GM18520 (cell line): ENCODE data around the gene TLR9.
"Not testable (repeated sequence)": the region's sequence is repeated elsewhere in the genome, so short reads cannot be mapped to it uniquely, and the experiment has no call there.

Source experiments
- ATAC-seq: cut with Tn5 transposase; IDR thresholded peaks from one replicate; pipeline ENCODE4 v1.9.1; 2021; ENCODE audit not compliant: unreplicated experiment

The TLR9 gene

DNA sequence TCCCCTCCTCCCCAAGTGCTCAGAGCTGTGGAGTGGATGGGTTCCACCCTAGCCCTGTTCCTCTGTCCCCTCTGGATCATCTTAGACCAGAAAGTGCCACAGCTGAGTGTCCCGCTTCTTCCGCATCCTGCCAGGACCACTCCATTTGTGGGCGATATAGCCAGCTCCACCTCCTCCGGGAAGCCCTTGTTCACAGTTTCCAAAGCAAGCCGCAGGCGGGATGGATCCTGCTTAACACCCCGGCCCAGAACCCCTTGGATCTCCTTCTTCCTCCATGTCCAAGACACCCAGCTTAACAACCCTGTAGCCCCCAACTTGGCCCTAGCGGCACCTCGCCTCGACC lies 28.0 kb downstream of the TLR9 start:
- ATAC-seq, result no peak

DNA sequence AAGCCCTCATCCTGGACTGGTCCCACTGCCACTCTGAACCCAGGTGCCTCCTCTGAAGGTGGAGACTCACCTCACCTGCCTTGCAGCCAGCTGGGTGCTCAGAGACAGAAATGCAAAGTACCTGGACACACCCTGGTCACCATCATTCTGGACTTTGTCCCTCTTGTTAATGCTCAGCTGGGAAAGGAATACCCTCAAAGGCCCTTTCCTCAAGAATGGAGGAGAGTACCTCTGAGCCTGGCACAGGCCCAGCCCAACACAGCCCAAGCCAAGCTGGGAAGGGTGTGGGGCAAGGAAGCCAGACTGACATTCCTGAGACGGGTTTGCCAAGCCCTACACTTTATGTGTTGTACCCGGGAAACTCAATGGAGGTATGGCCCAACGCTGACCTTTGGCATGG lies 28.5 kb downstream of the TLR9 start:
- no peak for ATAC-seq

DNA sequence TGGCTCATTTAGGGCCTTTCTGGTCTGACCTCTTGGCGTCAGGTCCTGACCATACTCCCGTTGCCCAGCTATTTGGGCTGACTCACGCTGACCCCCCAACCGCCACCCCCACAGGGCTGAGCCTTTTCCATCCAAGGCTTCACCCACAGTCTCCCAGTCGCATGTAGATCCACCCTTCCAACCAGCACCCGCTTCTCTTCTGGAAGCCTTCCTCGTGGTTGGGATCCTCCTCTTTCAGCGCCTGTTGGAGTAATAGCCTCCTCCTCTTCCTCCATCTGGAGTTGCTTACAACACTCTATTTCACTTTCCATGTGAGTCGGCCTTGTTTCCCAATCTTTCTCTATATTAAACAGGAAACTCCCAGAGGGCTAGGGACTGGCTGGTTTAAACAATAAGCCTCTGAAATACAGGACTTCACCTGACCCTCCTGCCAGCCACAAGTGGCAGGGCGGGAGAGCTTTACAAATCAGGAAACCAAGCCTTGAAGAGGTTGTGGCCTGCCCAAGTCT lies 29.6 kb downstream of the TLR9 start:
- no peak for ATAC-seq

- ATAC-seq, result no peak
Measured at GRCh38 chr3:52195291-52195597, 30.2 kb downstream of the TLR9 start.

- ATAC-seq, result no peak
Measured at GRCh38 chr3:52194485-52195290, 30.8 kb downstream of the TLR9 start.

GRCh38 chr3:52193065-52193464 lies 32.4 kb downstream of the TLR9 start:
- ATAC-seq, result no peak

- no peak for ATAC-seq
Measured at GRCh38 chr3:52191663-52192062, 33.8 kb downstream of the TLR9 start.

DNA sequence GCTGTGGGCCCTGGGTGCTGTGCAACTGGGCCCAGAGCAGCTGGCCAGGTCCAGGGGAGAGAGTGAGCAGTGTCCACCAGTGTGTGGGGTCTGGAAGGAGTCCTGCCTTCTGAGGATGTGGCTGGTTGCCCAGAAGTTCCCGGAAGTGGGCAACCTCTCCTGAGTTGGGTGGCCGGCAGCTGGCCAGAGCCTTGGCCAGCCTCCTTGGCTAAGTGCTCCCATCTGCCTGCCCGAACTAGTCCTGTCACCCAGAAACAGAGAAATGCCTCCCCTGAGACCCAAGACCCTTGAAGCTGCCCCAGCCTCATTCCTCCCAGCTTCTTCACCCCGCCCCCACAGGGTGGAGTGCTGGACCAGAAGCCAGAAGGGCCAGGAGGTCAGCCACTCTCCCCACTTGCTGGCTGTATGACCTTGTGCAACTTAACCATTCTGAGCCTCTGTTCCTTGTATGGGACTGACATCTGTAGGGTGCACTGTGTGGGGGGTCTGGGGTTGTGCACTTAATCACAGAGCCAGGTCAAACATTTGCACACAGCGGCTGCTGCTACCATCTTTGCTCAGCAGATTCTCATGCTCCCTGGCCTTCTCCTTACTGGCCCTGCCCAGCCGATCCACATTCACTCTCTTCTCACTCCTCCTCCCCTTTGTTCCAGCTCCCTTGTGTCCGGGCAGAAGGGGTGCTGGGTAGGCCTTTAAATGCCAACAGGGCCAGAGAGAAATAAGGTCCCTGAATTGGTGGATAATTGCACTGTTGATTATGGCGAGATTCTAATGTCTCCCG lies 35.0 kb downstream of the TLR9 start:
- no peak for ATAC-seq

GRCh38 chr3:52188556-52188955 lies 36.9 kb downstream of the TLR9 start:
- no peak for ATAC-seq

- no peak for ATAC-seq
Measured at GRCh38 chr3:52186729-52187128, 38.7 kb downstream of the TLR9 start.

GRCh38 chr3:52185837-52186236 lies 39.6 kb downstream of the TLR9 start:
- no peak for ATAC-seq

GRCh38 chr3:52185311-52185710 lies 40.1 kb downstream of the TLR9 start:
- no peak for ATAC-seq

DNA sequence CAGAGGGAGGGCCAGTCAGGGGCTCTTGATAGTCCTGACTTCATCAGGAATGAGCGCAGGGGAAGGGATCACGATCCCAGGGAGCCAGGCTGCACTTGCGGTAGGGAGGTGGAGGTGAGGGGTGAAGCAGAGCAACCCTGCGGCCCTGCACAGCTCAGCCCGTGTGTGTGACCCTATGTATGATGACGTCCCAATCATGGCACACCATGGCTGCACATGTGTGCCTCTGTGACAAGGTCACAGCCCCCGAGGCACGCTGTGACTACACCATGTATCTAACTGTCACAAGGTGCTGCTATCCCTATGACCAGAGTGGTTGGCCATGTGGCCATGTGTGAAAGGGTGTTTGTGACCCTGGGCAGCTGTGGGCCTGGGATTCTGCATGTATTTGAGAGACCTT lies 40.8 kb downstream of the TLR9 start:
- no peak for ATAC-seq

DNA sequence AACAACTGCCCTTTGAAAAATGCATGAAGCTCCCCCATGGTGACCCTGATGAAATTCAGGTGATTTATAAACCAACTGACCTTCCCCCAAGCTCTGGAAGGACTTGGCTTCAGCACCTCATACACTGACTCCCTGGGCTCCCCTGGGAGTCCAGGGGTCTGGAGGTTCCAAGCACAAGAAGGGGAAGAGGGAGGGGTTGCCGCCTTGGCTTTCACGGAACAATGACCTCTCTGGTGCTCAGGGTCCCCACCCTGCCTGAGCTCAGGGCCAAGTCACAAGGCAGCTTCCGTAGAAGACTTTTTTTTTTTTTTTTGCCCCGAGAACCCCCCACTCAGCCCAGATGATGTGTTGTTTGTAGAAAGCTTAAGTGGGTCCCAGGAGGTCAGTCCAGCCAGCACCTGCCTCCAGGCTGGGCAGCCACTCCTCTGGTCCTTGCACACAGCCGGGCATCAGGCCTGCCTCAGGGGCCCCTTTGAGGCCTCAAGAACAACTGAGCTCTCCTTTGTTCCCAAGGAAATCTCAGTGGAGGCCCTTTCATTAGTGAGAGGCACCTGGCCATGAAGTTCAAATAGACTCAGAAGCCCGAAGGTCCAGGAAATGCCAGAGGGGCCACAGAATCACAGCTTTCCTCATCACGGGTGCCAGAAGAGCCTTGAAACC lies 41.5 kb downstream of the TLR9 start:
- ATAC-seq, result no peak

DNA sequence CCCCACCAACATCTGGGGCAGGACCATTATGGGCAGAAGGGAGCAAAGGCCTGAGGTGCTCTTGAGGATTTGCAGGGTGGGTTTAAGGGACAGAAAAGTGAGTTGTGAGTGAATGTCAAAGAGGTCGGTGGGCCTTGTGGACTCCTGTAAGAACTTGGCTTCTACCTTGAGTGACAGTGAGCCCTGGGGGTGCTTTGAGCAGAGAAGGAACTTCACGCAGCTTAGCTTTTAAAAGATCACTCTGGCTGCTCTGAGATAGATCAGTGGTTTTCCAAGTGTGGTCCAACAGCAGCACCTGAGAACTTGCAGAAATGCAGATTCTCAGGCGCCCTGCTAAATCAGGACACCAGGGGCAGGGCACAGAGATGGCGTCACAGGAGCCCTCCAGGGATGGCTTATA lies 42.8 kb downstream of the TLR9 start:
- no peak for ATAC-seq

DNA sequence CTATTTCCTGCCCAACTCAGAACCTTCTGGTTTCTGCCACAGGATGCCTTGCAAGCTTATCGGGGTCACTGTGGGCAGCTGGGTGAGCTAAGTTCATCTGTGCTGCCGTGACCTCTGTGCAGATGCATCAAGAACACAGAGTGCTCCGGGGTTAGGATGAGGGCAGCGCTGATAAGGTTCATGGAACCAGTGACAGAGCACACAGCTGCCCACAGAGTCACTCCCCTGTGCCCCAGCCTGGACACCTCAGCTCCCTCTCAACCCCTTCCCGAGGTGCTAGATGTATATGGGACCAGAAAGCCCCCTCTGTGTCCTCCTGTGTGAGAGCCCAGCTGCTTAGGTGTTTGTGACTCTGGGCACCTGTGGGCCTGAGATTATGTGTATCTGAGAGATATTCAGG lies 43.2 kb downstream of the TLR9 start:
- no peak for ATAC-seq

DNA sequence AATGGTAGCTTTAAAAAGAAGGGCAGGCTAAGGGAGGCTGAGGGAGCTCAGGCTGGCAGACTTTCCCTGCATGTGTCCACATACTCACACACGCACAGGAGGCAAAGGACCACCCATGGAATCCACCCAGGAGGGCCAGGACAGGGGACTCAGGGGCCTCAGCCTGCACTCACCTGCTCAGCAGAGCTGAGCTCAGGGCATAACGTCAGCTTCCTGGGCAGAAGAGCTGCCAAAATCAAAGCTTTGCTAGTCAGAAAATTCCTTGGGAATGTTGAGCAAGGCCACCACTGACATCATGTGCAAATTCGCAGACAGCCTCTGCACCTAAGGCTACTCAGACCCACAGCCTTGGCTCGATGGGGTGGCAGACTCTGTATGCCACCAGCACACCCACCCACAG lies 43.9 kb downstream of the TLR9 start:
- no peak for ATAC-seq

DNA sequence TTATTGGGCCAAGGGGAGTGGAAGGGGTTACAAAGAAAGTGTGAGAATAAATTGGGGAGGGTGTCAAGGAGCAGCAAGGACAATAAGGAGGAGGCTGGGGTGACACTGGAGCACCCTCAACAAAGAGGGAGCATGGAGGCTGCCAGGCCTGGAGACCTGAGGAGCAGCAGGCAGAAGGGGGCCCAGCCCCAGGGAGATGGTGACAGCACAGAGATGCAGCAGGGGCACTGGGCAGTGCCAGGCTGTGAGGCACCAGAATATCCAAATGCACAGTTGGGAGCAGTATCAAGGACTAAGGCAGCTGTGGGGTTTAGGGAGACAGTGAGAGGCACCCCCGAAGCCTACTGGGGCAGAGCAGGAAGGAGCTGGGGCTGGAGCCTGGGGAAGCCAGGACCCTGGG lies 46.9 kb downstream of the TLR9 start:
- ATAC-seq, result no peak

GRCh38 chr3:52178126-52178525 lies 47.3 kb downstream of the TLR9 start:
- ATAC-seq, result not testable (repeated sequence)

GRCh38 chr3:52177701-52178042 lies 47.8 kb downstream of the TLR9 start:
- no peak for ATAC-seq

GRCh38 chr3:52176951-52177700 lies 48.3 kb downstream of the TLR9 start:
- no peak for ATAC-seq
